ENCODE measurements around the gene POLR2L. TPM values are rescaled to one million over a fixed set of nuclear protein-coding genes. Genes with fewer than 3 reads are reported as not detected.

The POLR2L gene
- total and polyA plus RNA-seq, 12 donors = 26.2 to 206 (median 109) TPM

DNA sequence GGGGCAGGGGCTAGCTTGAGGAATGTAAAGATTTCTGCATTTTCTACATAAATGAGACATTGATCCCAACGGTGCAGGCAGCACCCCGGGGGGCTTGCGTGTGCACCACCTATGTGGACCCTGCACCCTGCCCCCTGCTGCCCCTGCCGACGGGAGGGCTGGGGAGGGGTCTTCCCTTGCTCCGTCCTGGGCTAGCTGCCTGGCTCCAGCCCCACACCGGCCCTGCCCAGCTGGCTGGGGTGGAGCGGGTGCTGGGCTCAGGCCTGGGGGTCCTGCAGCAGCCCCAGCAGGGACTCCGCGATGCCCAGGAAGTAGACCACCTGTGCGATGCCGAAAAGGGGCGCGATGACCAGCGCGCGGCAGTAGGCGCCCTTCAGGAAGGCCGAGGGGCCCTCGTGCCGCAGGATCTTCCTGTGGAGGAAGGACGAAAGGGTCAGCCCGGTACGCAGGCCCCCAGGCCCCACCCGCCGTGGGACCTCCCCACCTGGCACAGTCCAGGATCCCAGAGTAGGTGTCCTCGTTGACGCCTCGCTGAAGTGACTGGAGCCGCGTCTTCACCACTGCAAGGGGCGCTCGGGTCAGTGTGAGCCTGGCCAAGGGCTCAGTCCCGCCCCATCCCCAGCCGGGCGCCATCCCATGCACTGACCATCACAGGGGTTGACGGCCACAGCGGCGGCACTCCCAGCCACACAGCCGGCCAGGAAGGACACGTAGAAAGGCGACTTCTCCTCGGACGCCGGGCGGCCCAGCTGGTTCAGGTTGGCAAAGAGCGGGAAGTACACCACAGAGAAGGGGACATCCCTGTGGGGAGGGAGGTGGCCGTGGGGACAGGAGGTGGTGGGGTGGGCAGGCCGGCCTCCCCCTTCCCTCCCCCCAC, 50.4 kb downstream of the POLR2L start:
- H3K27ac ChIP-seq = no peak overlapping the region
- H3K9me3 ChIP-seq (replicated peaks in 1 of 3) = no peaks in the 10 kb centered on the region
- H3K4me3 ChIP-seq = no peak overlapping the region
- intact Hi-C loops (cut with DNase I) = no loop called here
- 94 to 96% (median 95%) methylated on average over 21 to 49 of the region's 49 CpGs for WGBS, 4 donors
- DNase-seq = no peak
- peaks cover 0 to 6% of the 10 kb centered on the region in 2 donors for H3K36me3 ChIP-seq (replicated peaks in 1 of 2)
- H3K27me3 ChIP-seq = peaks cover 12% of the 10 kb centered on the region
- H3K4me1 ChIP-seq (replicated peaks in 1 of 2) = peaks cover 15 to 18% of the 10 kb centered on the region in 2 donors
- TF ChIP-seq, protein P1, sequence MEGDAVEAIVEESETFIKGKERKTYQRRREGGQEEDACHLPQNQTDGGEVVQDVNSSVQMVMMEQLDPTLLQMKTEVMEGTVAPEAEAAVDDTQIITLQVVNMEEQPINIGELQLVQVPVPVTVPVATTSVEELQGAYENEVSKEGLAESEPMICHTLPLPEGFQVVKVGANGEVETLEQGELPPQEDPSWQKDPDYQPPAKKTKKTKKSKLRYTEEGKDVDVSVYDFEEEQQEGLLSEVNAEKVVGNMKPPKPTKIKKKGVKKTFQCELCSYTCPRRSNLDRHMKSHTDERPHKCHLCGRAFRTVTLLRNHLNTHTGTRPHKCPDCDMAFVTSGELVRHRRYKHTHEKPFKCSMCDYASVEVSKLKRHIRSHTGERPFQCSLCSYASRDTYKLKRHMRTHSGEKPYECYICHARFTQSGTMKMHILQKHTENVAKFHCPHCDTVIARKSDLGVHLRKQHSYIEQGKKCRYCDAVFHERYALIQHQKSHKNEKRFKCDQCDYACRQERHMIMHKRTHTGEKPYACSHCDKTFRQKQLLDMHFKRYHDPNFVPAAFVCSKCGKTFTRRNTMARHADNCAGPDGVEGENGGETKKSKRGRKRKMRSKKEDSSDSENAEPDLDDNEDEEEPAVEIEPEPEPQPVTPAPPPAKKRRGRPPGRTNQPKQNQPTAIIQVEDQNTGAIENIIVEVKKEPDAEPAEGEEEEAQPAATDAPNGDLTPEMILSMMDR (IDR thresholded peaks at IDR 0.05) = no peak
- no peak for TF ChIP-seq POLR2A (IDR thresholded peaks at IDR 0.05)

DNA sequence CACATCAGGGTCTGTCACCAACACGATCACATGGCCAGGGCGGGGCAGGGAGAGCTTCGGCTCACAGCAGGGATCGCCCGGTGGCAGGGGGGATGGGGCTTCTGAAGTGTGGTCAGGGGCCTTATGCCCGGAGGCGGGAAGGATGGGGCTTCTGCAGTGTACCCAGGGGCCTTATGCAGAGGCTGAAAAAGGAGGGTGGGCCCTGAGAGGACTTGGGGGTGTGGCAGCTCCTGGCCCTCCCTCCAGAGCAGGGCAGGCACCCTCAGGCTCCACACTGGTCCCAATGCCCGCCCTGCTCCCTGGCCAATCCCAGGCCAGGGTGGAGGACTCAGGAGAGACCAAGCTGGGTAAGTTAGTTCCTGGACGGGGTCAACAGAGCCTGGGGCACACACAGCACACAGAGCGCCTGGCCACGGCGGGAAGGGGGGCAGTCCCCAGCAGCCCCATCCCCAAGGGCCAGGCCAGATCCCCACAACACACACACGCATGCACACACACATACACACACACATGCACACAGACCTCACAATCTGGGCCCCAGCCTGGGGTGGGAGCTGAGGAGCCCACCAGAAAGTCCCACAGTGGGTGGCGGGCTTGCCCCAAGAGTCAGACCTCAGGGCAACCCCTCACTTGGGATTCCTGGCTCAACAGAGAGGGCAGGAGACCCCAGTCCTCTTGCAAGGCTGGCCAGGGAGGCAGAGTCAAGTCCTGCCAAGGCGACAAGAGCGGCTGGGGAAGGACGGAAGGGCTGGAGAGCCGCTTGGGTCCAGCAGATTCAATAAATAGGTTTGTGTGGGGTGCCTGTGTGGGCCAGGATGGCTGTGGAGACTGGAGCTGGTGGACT, 51.4 kb downstream of the POLR2L start:
- peaks cover 8 to 11% of the 10 kb centered on the region in 2 donors for H3K4me1 ChIP-seq (replicated peaks in 1 of 2)
- WGBS, 4 donors = 74 to 88% (median 76%) methylated on average over 12 to 18 of the region's 18 CpGs
- DNase-seq = no peak
- peaks cover 12% of the 10 kb centered on the region for H3K27me3 ChIP-seq
- TF ChIP-seq, protein P1 (IDR thresholded peaks at IDR 0.05) = no peak
- TF ChIP-seq POLR2A (IDR thresholded peaks at IDR 0.05) = no peak
- no peak overlapping the region for H3K27ac ChIP-seq
- peaks cover 0 to 6% of the 10 kb centered on the region in 2 donors for H3K36me3 ChIP-seq (replicated peaks in 1 of 2)
- no peak overlapping the region for H3K4me3 ChIP-seq
- intact Hi-C loops (cut with DNase I) = no loop called here
- no peaks in the 10 kb centered on the region for H3K9me3 ChIP-seq (replicated peaks in 1 of 3)

DNA sequence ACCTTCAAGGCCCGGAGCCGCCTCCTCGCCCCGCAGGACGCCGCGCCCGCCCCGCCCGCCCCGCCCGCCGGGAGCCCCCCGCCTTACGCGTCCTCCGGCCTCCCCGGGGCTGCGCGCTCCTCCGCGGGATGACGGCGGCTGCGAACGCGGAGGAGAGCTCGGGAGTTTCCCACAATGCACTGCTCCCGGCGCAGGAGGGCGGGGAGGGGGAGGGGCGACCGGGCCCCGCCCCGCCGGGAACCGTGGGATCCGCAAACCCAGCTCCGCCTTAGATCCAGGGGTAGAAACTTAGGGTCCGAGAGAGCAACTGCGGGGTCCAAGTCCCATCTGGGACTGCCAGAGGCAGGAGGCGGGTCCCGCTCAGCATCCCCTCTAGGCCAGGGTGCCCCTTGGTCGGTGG, 52.4 kb downstream of the POLR2L start, which contains the start of gene CEND1:
TSS of gene CEND1 (minus strand) at position 148 of the 400 bp plus-strand sequence. CDS start 1,514 bp downstream, outside the sequence.
- Histone ChIP-seq H3K4me1 (replicated peaks in 1 of 2) (peaks cover 0 to under 1% of the 10 kb centered on the region in 2 donors), H3K27ac (no peak within 1 kb of the TSS), H3K9me3 (replicated peaks in 1 of 3) (no peaks in the 10 kb centered on the region), H3K36me3 (replicated peaks in 1 of 2) (peaks cover 0 to 6% of the 10 kb centered on the region in 2 donors), H3K27me3 (peaks cover 12% of the 10 kb centered on the region), H3K4me3 (no peak within 1 kb of the TSS)
- intact Hi-C loops (cut with DNase I) = no loop called here
- TF ChIP-seq, protein P1 (IDR thresholded peaks at IDR 0.05) = no peak
- TF ChIP-seq POLR2A (IDR thresholded peaks at IDR 0.05) = no peak
- no peak for DNase-seq
- WGBS, 4 donors = 0 to 11% (median 5%) methylated on average over 1 to 44 of the region's 44 CpGs; no CpG with 5 or more reads in 1 of the 4 donors

Small RNA genes within 50 kb of the gene (small RNA-seq; reads per million reads assigned to genes)
- gene SNORA52 = 0 reads per million in 2 donors

Other genes with a start within 250 kb of the POLR2L start
- gene IRF7, start 226.6 kb downstream of the POLR2L start, total RNA-seq = 10 to 100 TPM in 5 of 9 donors, 1 to 10 TPM in 4; 3.6 to 28.3 (median 10.0) TPM
- gene IRF7, start 226.6 kb downstream of the POLR2L start, polyA plus RNA-seq = 10 to 100 TPM in 2 of 3 donors, under 1 TPM in 1; 0.81 to 87.6 (median 25.9) TPM
- 1 to 10 TPM in 5 of 9 donors, under 1 TPM in 3, not detected in 1; 0.44 to 5.2 (median 1.2) TPM for gene CDHR5, start 217.6 kb downstream of the POLR2L start, total RNA-seq
- under 1 TPM; 0.31 to 0.61 (median 0.56) TPM for gene CDHR5, start 217.6 kb downstream of the POLR2L start, polyA plus RNA-seq
- under 1 TPM in 1 of 9 donors, not detected in 8; 0.67 TPM for gene SCT, start 215.3 kb downstream of the POLR2L start, total RNA-seq
- under 1 TPM in 1 of 3 donors, not detected in 2; 0.61 TPM for gene SCT, start 215.3 kb downstream of the POLR2L start, polyA plus RNA-seq
- 1 to 10 TPM in 1 of 9 donors, under 1 TPM in 6, not detected in 2; 0.28 to 1.1 (median 0.34) TPM for gene DRD4, start 205.3 kb downstream of the POLR2L start, total RNA-seq
- 1 to 10 TPM in 2 of 3 donors, not detected in 1; 1.2 to 1.3 TPM for gene DRD4, start 205.3 kb downstream of the POLR2L start, polyA plus RNA-seq
- gene DEAF1, start 147.3 kb downstream of the POLR2L start, total RNA-seq = 10 to 100 TPM; 32.8 to 57.3 (median 54.8) TPM
- gene DEAF1, start 147.3 kb downstream of the POLR2L start, polyA plus RNA-seq = 100 to 1,000 TPM in 1 of 3 donors, 10 to 100 TPM in 2; 20.6 to 131 (median 67.0) TPM
- gene TMEM80, start 146.7 kb downstream of the POLR2L start, total RNA-seq = 10 to 100 TPM; 11.1 to 85.3 (median 33.8) TPM
- gene TMEM80, start 146.7 kb downstream of the POLR2L start, polyA plus RNA-seq = 10 to 100 TPM; 14.8 to 33.8 (median 26.0) TPM
- 10 to 100 TPM in 8 of 9 donors, 1 to 10 TPM in 1; 2.7 to 57.7 (median 34.3) TPM for gene EPS8L2, start 136.3 kb downstream of the POLR2L start, total RNA-seq
- gene EPS8L2, start 136.3 kb downstream of the POLR2L start, polyA plus RNA-seq = 10 to 100 TPM in 2 of 3 donors, 1 to 10 TPM in 1; 9.7 to 51.9 (median 25.6) TPM
- gene TALDO1, start 95.1 kb downstream of the POLR2L start, total RNA-seq = 100 to 1,000 TPM in 8 of 9 donors, 10 to 100 TPM in 1; 83.2 to 167 (median 153) TPM
- gene TALDO1, start 95.1 kb downstream of the POLR2L start, polyA plus RNA-seq = 100 to 1,000 TPM in 2 of 3 donors, 10 to 100 TPM in 1; 64.3 to 117 (median 100) TPM
- 100 to 1,000 TPM in 4 of 9 donors, 10 to 100 TPM in 5; 33.7 to 156 (median 93.4) TPM for gene GATD1, start 65.0 kb downstream of the POLR2L start, total RNA-seq
- 100 to 1,000 TPM in 1 of 3 donors, 10 to 100 TPM in 2; 20.3 to 176 (median 49.3) TPM for gene GATD1, start 65.0 kb downstream of the POLR2L start, polyA plus RNA-seq
- gene CEND1, start 52.4 kb downstream of the POLR2L start, total RNA-seq = 1 to 10 TPM in 3 of 9 donors, under 1 TPM in 2, not detected in 4; 0.42 to 4.9 (median 1.9) TPM
- 10 to 100 TPM in 1 of 3 donors, 1 to 10 TPM in 2; 1.6 to 14.5 (median 4.2) TPM for gene CEND1, start 52.4 kb downstream of the POLR2L start, polyA plus RNA-seq
- 10 to 100 TPM in 7 of 9 donors, 1 to 10 TPM in 2; 8.2 to 41.3 (median 16.5) TPM for gene SLC25A22, start 44.2 kb downstream of the POLR2L start, total RNA-seq
- gene SLC25A22, start 44.2 kb downstream of the POLR2L start, polyA plus RNA-seq = 10 to 100 TPM in 2 of 3 donors, 1 to 10 TPM in 1; 7.7 to 18.8 (median 14.0) TPM
- gene PIDD1, start 37.3 kb downstream of the POLR2L start, total RNA-seq = 10 to 100 TPM in 4 of 9 donors, 1 to 10 TPM in 5; 3.5 to 28.8 (median 9.8) TPM
- 100 to 1,000 TPM in 1 of 3 donors, 10 to 100 TPM in 1, under 1 TPM in 1; 0.93 to 110 (median 51.7) TPM for gene PIDD1, start 37.3 kb downstream of the POLR2L start, polyA plus RNA-seq
- 1,000 to 10,000 TPM in 5 of 9 donors, 100 to 1,000 TPM in 4; 190 to 2,046 (median 1,036) TPM for gene RPLP2, start 32.6 kb downstream of the POLR2L start, total RNA-seq
- 1,000 to 10,000 TPM in 2 of 3 donors, 100 to 1,000 TPM in 1; 496 to 2,473 (median 1,460) TPM for gene RPLP2, start 32.6 kb downstream of the POLR2L start, polyA plus RNA-seq
- gene PNPLA2, start 23.6 kb downstream of the POLR2L start, total RNA-seq = 100 to 1,000 TPM in 4 of 9 donors, 10 to 100 TPM in 5; 24.1 to 311 (median 89.4) TPM
- gene PNPLA2, start 23.6 kb downstream of the POLR2L start, polyA plus RNA-seq = 100 to 1,000 TPM in 2 of 3 donors, 10 to 100 TPM in 1; 46.2 to 403 (median 162) TPM
- 10 to 100 TPM in 7 of 9 donors, 1 to 10 TPM in 2; 5.9 to 22.6 (median 14.2) TPM for gene CRACR2B, start 14.6 kb downstream of the POLR2L start, total RNA-seq
- gene CRACR2B, start 14.6 kb downstream of the POLR2L start, polyA plus RNA-seq = 10 to 100 TPM in 2 of 3 donors, 1 to 10 TPM in 1; 1.0 to 91.3 (median 39.3) TPM
- gene CD151, start 9.6 kb downstream of the POLR2L start, total RNA-seq = 100 to 1,000 TPM; 182 to 387 (median 326) TPM
- gene CD151, start 9.6 kb downstream of the POLR2L start, polyA plus RNA-seq = 100 to 1,000 TPM; 111 to 268 (median 246) TPM
- gene TSPAN4, start 323 bp upstream of the POLR2L start, total RNA-seq = 100 to 1,000 TPM in 2 of 9 donors, 10 to 100 TPM in 7; 19.4 to 207 (median 71.8) TPM
- gene TSPAN4, start 323 bp upstream of the POLR2L start, polyA plus RNA-seq = 10 to 100 TPM in 2 of 3 donors, 1 to 10 TPM in 1; 5.2 to 50.4 (median 41.2) TPM
- gene CHID1, start 68.3 kb upstream of the POLR2L start, total RNA-seq = 100 to 1,000 TPM in 5 of 9 donors, 10 to 100 TPM in 4; 46.0 to 220 (median 100) TPM
- gene CHID1, start 68.3 kb upstream of the POLR2L start, polyA plus RNA-seq = 10 to 100 TPM; 39.2 to 60.1 (median 56.3) TPM
- 100 to 1,000 TPM in 3 of 9 donors, 10 to 100 TPM in 6; 15.3 to 115 (median 74.8) TPM for gene AP2A2, start 83.3 kb upstream of the POLR2L start, total RNA-seq
- 10 to 100 TPM; 28.6 to 98.5 (median 71.4) TPM for gene AP2A2, start 83.3 kb upstream of the POLR2L start, polyA plus RNA-seq
- gene MUC6, start 194.2 kb upstream of the POLR2L start, total RNA-seq = under 1 TPM in 3 of 9 donors, not detected in 6; under 0.01 to 0.04 (median 0.04) TPM
- under 1 TPM in 2 of 3 donors, not detected in 1; 0.13 to 0.72 TPM for gene MUC6, start 194.2 kb upstream of the POLR2L start, polyA plus RNA-seq
- gene MUC2, start 232.3 kb upstream of the POLR2L start, total RNA-seq = under 1 TPM in 4 of 9 donors, not detected in 5; 0.04 to 0.31 (median 0.20) TPM
- under 1 TPM in 1 of 3 donors, not detected in 2; under 0.01 TPM for gene MUC2, start 232.3 kb upstream of the POLR2L start, polyA plus RNA-seq

All from adrenal gland (tissue), 12 donors.